DMS114 treated with DMSO at 0.1 percent for 48 hours (cell line): ENCODE data around the gene TRPM3.

Source experiments
- DNase-seq: peaks from one replicate; lab custom pipeline; 2025; ENCODE audit not compliant: unreplicated experiment; lab: John Stamatoyannopoulos, UW

Gene TRPM3

DNA sequence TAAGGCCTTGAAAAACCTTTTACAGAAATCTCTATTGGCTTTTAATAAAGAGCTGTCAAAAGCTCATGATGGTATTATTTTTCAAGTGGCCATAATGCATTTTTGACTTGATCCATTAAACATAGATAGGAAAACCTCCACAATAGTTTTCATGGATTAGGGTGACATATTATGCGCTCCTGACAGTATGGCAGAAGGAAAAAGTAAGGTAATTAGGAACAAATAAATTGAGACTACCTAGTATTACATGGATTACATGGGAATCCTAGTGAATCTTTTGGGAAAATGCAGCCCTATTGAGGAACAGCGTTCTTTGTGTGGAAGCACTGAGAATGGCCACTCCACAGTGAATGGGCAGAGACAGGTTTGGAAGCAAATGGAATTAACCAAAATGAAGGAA is 171.2 kb downstream of the TRPM3 start:
- DNase-seq = no peak

GRCh38 chr9:70949239-70949638 is 172.2 kb downstream of the TRPM3 start:
- DNase-seq = no peak

DNA sequence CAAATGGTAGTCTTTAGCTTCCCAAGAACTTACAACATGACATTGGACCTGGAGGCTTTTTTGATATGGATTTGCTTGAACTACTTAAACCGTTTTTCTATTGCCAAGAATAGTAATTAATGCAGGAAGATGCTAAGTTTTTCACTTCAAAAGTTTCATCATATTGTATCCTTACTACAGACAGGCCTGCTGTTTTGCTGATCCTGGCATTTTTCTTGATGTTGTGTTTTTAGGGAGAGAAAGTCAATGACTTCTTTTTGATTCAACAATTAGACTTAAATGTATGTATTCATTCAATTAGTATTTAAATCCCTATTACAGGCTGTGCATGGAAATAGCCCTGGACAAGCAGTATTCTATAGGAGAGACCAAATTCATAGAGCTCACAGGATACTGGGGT is 172.7 kb downstream of the TRPM3 start:
- DNase-seq = no peak

GRCh38 chr9:70947511-70947910 is 173.9 kb downstream of the TRPM3 start:
- no peak for DNase-seq

DNA sequence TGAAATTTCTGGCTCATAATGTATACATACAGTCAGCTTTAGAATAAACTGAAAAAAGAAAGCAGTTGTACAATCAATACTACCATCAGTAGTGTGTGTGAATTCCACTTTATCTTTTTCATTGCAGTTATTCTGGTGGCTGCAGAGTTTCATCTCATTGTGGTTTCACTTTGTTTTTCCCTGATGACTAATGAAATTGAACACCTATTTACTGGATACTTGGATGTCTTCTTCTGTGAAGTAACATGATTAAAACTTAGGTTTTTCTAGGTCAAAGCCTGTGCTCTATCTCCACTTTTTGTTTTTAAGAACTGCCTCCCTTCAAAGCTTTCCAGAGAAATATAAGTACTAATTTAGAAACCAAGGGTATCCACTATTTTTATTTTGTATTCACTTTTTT is 174.3 kb downstream of the TRPM3 start:
- DNase-seq = no peak

DNA sequence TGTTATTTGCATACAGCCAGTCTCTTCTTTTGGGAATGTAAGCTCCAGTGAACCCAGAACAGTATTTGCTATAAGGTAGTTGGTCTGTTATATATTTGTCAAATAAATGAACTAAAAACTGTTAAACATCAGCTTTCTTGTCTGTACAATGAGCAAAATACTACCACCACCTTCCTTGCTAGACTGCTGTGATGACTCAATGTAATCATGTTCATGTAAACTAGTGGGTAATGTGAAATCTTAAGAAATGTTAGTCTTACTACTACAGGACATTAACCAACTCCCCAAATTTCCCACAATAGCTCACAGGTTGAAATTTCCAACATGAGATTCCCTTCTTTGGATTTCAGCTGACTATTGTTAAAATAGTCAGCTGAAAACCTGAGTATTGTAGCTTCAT is 176.1 kb downstream of the TRPM3 start:
- no peak for DNase-seq

- DNase-seq = no peak
Measured at GRCh38 chr9:70941191-70941590, 180.2 kb downstream of the TRPM3 start.

DNA sequence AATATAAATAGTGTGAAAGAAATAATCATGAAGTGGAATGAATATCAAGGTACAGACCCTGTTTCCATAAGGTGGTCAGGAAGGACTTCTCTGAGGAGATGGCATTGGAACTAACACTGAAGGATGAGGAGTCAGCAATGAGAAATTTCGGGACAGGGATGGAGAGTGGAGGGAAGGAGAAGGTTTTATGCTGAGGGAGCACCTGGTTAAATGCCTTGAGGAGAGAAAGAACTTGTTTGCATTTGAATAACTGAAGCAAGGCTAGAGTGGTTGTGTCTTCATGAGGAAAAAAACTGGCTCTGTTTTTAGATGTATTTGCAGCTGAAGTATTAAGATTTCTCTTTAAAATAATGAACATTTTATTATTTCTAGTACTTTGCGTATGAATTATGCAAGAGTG is 180.8 kb downstream of the TRPM3 start:
- no peak for DNase-seq

DNA sequence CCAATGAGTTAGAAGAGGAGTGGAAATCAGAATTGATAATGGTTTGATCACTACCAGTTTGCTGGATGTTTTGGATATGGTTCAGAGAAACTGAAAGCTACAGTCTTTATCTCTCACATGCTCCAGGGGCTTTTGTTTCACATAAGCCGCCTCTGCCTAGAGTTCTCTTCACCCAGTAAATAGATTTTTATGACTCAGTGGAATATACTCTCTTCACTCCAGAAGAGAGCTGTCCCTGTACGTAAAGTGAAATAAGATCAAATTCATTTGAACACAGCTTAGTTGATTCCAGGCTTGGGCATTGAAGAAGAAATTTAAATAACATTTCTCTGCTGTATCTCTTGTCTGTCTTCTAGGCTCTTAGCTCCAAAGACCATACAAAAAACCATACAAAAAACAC is 184.9 kb downstream of the TRPM3 start:
- DNase-seq = no peak

DNA sequence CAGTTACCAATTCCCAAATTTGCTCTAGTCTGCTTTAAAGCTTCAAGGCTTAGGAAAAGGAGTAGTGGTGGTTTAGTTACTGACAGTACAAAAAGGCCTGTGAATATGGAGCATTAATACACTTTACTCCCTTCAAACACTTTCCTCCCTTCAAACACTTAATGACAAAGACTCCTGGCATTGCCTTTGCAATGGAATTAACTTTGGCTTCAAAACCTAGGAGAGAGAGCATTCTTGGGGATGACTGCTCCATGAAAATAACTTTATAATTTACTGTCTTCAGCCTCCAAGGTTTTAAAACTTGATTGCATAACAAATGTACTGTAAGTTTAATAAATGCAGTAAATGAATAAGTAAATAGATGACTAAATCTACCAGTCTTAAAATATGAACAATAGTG is 185.6 kb downstream of the TRPM3 start:
- no peak for DNase-seq

DNA sequence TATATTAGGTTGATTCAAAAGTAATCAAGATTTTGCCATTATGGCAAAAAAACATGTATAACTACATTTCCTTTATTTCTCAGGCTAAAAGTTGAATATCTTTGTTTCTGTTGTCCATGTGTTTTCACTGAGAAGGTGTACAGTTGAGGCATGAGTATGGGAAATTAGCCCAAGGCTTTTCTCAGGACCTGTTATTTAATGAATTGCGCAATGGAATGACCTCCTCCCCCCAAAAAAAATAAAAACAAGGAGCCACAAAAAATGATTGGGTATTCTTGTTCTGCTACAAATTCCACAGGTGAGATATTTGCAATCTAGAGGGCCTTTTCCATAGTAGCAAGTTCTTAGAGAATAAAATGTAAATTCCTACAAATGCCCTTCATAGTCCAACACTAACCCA is 186.8 kb downstream of the TRPM3 start:
- no peak for DNase-seq

DNA sequence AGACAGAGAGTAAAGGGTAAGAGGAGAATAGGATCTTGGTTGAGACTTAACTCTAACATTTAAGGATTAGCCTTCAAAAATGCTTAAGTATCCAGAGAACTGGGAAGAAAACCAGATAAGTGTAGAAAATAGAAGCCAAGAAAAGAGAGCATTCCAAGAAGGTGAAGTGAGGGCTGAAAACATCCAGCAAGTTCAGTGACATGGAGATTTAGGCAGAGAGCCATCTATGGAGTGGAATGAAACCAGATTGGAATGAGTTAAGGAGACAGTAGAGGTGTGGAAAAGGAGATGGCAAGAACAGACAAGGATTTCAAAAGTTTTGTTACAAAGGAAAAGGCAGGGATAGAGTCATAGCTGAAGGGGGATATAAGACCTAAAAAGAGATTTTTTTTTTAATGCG is 188.1 kb downstream of the TRPM3 start:
- DNase-seq = no peak

DNA sequence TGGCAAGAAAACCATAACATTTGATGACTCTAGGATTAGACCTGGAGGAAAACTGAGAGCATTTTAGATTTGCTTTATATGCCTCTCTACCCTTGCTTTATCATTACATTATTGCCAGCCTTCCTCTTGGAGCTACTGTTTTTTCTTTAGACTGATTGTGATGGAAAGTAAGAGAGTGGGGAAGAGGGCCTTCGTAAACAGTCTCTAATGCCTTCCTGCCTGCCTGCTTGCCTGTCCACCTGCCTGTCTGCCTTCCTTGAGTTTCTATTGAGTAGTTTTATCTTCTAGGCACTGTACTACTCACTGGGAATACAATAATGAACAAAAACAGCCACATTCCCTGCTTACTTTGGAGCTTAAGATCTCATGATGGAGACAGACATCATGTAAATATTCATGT is 189.3 kb downstream of the TRPM3 start:
- no peak for DNase-seq

DNA sequence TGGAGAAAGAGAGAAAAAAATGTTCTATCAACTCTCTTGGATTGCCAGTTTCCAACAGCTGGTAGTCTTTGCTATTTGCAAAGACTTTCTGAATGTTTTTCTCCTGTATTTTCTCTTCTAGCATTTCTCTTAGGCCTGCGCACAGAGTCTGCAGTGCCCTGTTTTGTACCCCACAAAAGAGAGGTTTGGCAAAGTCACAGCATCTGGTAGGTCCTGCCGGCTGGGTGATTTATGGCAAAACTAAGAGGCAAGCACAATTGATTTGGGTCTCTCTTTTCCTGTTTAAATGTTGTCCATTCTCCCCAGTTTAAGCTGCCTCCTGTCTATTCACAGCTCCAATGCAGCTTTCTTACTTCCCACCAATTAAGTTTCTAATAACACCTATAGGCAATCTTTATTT is 193.9 kb downstream of the TRPM3 start:
- DNase-seq = no peak

DNA sequence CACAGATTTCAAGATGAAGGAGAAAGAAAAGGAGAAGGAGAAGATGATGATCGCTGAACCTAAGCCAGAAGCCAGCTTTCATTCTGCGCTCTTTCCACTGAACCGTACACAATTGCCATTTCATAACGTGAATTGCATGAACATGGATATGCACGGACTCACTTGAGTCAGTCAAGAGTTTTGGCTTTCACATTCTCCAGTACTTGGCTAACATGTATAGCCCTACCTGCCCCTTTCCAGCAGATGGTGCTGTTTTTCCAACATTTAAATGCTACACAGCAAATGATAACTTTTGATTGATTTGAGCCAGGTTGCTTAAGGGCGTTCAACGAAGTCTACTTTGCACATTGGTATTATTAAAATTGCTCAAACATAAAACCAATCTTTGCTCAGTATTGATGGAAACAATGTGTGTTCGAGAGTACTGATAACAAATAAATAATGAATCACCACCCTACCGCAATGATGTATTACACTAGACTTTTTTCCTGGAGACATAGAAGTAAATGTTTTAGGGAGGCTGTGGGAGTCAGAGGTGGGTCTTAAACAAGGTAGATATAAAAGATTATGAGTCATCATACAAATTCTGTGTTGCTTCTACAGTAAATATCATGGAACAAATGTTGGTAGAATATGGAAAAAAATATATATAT is 196.4 kb downstream of the TRPM3 start:
- peak; percentile 51 for DNase-seq

DNA sequence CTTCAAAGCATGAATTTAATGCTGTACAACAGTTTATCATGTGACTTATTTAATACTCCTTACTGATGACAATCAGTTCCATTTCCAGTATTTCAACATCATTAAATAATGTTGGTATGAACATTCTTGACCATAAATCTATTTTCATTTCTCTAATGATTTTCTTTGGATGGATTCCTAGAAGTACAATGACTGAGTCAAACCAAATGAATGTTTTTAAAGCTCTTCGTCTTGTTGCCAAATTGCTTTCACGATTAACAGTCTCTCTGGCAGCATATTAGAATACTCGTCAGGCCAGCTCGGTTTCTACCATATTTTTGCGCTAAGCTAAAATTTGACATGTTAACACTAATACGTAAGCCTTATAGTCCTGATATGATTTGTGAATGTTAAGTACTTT is 197.0 kb downstream of the TRPM3 start:
- no peak for DNase-seq

DNA sequence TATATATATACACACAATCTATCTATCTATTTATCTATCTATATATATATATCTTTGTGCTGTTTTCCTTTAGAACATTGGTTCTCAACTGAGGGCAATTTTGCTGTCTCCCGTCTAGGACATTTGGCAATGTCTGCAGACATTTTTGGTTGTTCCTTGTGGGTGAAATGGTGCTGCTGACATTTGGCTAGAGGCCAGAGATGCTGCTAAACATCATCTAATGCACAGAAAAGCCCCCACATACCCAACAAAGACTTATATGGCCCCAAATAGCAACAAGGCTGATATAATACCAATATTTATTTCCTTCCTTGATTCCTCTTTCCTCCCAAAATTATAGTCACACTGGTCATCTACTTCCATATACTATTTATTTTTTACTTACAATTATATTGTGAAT is 197.5 kb downstream of the TRPM3 start:
- DNase-seq = no peak

- no peak for DNase-seq
Measured at GRCh38 chr9:70921136-70921535, 200.3 kb downstream of the TRPM3 start.

DNA sequence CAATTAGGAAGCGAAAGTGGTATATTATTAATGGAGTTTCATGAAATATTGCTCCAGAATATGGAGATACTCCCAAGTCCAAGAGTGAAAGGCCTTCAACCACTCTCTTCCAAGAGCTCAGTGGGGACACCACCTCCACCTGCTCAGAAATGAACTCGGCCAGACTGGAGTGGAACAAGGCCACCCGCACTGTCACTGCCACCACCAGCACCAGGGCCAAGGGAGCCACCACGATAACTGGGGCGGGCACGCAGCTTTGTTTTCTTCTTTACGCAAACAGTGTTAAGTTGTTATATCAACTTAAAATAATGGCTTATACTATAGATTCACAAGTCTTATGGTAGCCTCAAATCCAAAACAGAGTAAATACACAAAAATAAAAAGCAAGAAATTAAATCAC is 204.1 kb downstream of the TRPM3 start:
- DNase-seq = no peak

DNA sequence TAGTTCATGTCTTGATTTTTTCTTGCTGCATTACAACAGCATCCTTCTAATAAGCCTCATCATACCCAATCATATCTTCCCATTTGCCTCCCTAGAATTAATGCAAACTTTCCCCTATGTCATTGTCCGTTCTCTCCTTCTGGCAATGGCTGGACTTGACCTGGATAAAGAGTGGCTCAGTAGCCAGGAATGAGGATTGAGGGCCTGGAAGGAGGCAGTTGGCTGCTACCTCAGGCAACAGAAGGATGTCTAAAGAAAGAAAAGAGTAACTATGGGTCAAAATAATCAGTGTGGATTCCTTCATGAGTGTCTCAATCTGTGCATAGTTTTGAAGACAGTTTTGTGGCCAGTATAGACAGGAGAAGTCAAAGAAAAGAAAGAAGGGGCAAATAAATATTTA is 209.6 kb downstream of the TRPM3 start:
- no peak for DNase-seq

- DNase-seq = no peak
Measured at GRCh38 chr9:70910598-70910997, 210.8 kb downstream of the TRPM3 start.

- DNase-seq = no peak
Measured at GRCh38 chr9:70902692-70903131, 218.7 kb downstream of the TRPM3 start.

- DNase-seq = no peak
Measured at GRCh38 chr9:70902171-70902570, 219.2 kb downstream of the TRPM3 start.

DNA sequence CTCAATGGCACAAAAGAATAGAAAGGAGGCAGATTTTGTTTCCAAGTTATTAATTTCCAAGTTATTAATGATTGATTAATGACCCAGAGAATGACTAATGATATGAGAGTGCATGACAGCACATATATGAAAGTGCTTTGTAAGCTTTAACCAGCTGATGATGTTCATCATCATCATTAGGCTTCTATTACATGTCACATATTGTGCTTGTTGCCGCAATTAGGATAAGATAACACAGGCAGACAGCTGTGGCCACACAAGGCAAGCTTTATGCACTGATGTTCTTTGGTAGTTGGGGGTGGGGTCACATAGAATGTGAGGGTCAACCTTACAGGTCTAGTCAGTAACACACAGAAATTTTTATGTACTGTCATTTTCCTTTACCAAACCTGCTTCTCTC is 219.7 kb downstream of the TRPM3 start:
- DNase-seq = no peak
